Stimulated activated CD4-positive, alpha-beta T cell treated with anti-CD3 and anti-CD28 coated beads, Interleukin-4, amount 100 ng/mL, for 1 hour (primary cell): ENCODE measurements around the gene BTBD10.

Source experiments
- DNase-seq: peaks from one replicate; pipeline ENCODE4 v3.0.0-alpha.2; 2020

Gene BTBD10

DNA sequence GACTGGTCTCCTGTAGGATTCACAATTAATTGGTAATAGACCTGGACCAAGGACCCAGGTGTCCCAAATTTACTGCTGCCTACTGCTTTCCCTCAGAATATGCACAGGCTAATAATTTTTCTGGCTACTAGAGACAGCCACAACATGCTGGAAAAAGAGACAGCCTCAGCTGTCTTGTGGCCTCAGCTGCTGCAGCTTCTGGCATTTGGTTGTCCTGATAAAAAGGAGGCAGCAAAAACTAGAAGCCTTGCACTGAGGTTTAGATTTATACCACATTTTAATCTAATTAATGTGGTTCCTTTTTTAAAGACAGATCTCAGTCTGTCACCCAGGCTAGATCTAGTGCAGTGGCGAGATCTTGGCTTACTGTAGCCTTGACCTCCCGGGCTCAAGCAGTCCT lies 89.8 kb downstream of the BTBD10 start:
- no peak for DNase-seq

DNA sequence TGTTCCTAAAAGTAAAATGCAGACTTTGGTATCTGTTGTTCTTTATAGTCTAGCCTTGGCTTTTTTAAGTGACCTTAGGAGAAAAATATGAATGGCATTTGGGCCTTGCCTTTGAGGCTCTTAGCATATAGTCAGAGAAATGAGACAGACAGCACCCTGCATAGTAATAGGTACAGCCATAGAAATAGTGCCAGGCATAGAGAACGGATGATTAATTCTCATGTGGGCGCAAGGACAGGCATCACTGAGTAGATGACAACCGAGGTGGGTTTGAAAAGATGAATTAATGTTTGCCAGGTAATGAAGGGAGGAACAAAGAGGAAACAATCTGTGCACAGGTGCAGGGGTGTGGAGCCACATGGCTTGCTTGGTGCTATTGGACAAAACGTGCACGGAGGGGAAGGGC lies 95.0 kb downstream of the BTBD10 start:
- DNase-seq: no peak

DNA sequence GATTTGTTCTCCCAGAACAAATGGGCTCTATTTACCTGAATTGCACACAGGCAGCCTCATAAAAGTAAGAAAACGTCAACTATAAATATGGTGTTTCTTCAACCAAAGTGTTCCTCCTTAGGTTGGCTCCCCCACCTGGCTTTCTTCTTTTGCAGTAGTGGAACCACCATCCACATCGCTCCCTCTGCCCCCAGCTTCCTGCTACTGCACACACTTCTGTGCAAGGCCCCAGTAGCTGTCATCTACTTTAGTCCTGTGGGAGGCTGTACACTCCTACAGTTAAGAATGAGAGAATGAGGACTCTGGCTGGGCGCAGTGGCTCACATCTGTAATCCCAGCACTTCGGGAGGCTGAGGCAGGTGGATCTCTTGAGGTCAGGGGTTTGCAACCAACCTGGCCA lies 95.9 kb downstream of the BTBD10 start:
- DNase-seq: no peak

DNA sequence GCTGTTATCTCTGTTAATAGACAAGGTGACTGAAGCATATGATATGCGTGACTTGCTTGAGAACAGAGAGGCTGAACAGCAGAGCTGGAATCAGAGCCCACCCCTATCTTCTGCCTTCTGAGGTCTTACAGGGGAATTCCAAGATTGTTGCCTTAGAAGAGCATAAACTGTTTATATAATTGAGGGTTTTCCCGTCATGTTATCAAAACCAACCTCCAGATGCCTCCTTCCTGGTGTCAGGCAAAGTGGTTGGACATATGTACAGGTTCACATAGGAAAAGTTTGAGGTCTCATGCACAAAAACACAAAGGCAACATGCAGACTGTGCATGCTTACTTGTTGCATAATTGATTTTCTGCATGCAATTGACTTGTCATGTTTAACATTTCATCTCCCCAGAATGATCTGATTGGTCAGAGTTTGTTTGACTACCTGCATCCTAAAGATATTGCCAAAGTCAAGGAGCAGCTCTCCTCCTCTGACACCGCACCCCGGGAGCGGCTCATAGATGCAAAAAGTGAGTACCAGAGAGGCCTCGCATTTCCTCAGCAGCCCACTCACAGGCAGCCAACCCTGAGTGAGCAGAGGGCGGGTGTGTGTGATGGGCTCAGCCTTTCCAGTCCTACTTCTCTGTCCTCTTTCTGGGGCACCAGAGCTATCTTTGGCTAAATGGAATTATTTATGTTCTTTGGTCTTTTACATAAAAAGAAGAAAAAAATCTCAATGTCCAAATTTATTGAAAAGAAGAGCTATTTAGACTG lies 96.6 kb downstream of the BTBD10 start:
- no peak for DNase-seq

DNA sequence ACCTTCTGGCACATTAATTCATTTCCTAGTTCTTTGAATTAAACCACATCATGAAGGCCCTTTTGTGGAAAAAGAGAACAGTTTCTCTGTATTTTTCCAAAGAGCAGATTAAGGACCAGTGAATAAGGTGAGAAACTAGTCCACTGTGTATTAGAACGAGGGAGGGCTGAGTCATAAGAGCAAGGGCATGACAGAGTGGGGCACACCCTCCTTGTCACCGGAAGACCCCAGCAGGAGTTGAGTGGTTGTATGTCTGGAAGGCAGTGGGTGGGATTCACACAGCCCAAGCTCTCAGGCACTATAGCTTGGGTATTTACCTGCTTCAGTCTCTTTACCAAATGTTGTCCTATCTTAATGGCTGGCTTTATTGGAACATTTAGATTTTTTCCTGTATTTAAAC lies 98.6 kb downstream of the BTBD10 start:
- DNase-seq: no peak

GRCh38 chr11:13362596-13363109 lies 100.4 kb downstream of the BTBD10 start:
- no peak for DNase-seq

GRCh38 chr11:13358596-13359270 lies 104.3 kb downstream of the BTBD10 start:
- no peak for DNase-seq

DNA sequence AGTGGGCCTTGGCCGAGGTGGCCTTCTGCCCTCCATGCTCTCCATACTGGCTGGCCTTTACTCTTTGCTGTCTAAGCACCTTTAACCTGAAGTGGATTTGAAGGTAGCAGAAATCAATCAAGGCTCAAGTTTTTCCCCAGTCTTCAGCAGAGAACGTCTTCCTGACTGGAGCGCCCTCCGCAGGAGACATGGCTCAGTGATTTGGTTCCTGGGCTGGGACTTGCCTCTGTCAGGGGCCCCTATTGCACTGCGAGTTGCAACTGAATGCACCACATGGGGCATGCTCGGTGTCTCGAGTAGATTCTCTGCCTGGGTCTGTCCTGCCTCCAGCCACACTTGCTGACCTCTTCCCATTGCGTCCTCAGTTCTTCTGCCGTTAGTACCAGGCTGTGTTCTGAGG lies 105.8 kb downstream of the BTBD10 start:
- DNase-seq: no peak

- DNase-seq: no peak
Measured at GRCh38 chr11:13355191-13355590, 107.8 kb downstream of the BTBD10 start.

GRCh38 chr11:13354335-13354734 lies 108.7 kb downstream of the BTBD10 start:
- no peak for DNase-seq

- DNase-seq: no peak
Measured at GRCh38 chr11:13352711-13353110, 110.3 kb downstream of the BTBD10 start.

- no peak for DNase-seq
Measured at GRCh38 chr11:13349581-13349980, 113.4 kb downstream of the BTBD10 start.

GRCh38 chr11:13349046-13349445 lies 114.0 kb downstream of the BTBD10 start:
- DNase-seq: no peak

- no peak for DNase-seq
Measured at GRCh38 chr11:13348305-13348704, 114.7 kb downstream of the BTBD10 start.

- no peak for DNase-seq
Measured at GRCh38 chr11:13347901-13348300, 115.1 kb downstream of the BTBD10 start.

DNA sequence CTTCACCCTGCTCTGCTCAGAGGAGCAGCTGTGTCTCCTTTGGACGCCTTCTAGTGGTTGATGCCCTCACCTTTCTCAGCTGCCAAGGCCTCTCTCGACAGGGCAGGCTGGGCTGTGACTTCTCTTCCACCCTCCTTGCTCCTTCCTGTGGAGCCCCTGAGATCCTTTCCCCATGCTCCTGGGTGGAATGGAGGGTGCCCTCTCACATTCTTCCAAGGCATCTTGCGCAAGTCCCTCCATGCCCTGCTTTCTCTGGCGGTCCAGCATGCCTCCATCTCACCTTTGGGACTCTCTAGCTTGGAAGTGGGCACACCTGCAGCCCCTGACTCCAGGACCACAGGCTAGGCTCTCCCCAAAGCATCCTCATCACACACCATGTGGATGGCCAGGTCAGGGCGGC lies 116.6 kb downstream of the BTBD10 start:
- no peak for DNase-seq

DNA sequence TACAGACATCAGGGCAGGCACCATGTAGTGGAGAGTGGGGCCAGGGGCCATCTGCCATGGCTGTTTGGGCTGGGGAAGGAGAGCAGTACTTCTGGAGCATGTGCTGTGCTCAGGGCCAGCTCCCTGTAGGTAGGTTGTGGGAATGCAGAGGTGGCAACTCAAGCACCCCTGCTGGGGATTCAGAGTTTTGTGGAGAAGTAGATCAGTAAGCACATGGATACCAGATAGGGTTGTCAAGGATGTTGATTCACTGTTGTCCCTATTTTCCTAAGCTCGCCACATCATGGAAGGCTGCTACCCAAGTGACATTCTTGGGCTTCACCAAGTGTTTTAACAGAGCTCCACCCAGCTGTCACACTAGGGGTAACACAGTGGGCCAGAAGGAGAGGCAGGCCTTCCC lies 118.2 kb downstream of the BTBD10 start:
- no peak for DNase-seq

DNA sequence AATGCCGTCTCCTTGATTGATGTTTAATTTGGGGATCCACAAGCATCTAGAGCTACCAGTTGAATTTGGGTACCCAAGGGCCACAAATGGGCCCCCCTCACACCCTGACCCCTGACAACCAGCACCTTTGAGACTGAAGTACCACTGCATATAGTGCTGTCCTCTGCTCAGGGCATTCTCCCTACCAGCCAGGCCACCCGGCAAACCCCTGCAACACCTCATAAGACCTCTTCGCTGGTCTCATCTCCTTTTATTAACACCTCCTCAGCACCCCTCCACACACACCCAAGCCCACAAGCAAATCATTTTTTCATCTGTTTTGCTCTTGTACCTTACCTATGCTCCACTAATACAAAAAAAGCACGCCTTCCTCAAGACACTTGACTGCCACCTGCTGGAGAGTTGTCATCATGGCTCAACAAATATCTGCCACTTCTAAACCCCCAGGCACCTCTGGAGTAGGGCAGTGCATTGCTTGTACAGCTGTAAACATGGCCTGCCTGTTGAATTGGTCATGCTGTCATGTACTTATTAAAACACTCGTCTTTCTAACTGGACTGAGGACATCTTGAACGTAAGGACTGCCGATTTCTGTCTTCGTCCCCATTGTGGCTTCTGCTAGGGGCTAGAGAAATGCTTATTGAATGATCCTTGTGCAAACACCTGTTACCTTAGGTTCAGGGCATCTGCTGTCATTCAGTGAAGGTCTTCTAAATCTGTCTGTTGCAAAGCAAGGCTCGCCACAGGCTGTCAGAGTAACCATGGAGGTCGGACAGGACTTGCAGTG lies 118.9 kb downstream of the BTBD10 start:
- peak; percentile 68 for DNase-seq

- no peak for DNase-seq
Measured at GRCh38 chr11:13343067-13343466, 120.0 kb downstream of the BTBD10 start.

DNA sequence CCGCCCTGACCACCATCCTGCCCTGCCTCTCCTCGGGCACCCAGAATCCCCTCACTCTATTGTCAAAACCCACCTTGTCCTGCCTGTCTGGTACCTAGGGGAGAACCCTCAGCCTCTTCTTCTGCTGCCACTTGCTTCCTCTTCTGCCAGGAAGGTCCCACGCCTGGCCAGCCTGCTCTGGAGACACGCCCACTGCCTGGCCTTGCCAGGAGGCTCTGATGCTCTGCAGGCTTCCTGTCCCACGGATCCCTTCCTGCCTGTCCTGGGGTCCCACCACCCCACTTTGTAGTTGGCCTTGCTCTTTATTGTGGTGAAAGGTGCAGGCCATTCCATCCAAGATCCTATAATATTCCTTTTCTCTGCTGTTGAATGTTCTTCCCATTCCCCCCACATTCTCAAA lies 122.0 kb downstream of the BTBD10 start:
- no peak for DNase-seq

GRCh38 chr11:13339195-13340153 lies 123.5 kb downstream of the BTBD10 start:
- DNase-seq: no peak

DNA sequence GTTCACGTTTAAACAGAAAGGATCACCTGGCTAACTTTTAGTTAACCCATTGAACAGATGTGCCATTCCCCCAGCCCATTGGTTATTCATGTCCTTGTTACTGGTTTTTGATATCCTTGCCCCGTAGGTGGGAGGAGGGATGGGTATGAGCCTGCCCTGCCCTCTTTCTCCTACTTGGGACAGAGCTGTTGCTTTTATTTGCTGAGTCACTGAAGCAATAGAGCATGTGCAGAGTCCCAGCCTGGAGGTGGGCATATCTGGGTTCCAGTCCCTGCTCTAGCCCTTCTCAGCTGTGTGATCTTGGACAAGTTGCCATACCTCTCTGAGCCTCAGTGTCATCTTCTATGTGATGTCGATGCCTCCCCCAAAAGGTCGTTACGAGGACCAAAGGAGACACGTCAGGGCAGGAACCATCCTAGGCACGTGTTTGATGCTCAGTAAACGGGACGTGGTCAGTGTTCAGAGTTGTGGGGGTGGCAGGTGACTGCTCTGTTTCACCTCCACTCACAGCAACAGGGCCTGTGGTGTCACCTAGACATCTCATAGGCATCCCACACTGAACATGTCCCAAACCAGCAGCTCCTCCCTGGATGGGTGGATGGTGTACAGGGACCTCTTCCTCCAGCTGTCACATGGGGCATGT lies 124.5 kb downstream of the BTBD10 start:
- DNase-seq: no peak
